H4 (cell line): Measurements from ENCODE around the gene SPATA21. TPM values are rescaled to one million over a fixed set of nuclear protein-coding genes. Genes with fewer than 3 reads are reported as not detected.
"Not testable (repeated sequence)": the region's sequence is repeated elsewhere in the genome, so short reads cannot be mapped to it uniquely, and the experiment has no call there.

ENCODE experiments used
- DNase-seq: peaks from one replicate; pipeline ENCODE4 v3.0.0-alpha.2; 2015; ENCODE audit warnings: low spot score
- total RNA-seq: library from RNA; depleted of rRNA; stranded (reverse); fragments of >200 nt; shearing (Covaris generic); gene quantifications from 2 replicates; pipeline ENCODE4 v1.2.3, GENCODE V29; 2014; rRNA removed

The SPATA21 gene, protein sequence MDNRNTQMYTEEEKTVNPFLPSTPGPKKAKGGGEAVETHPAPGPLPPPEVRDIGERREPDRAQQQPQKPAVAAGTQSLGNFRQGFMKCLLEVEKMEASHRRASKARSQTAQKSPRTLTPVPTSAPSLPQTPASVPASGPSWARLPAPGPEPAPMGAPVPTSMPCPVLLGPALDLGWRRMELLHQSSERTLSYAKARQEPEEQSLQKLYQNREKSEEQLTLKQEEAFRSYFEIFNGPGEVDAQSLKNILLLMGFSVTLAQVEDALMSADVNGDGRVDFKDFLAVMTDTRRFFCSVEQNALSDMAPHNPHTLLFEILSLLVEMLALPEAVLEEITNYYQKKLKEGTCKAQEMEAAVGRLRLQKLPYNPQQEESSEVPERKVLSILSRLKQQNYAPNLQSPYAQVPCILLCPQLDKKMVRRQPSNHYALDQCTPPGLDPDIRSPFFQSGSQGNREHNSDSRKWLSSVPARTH
- not detected in 2 replicates for total RNA-seq

GRCh38 chr1:16436946-16437474, at the start of gene SPATA21:
Gene SPATA21 (minus strand): TSS chr1:16437424. CDS start chr1:16431371, 6,053 bp downstream.
- DNase-seq, result no peak

- DNase-seq, result not testable (repeated sequence)
Measured at GRCh38 chr1:16487011-16487410, 49.8 kb upstream of the SPATA21 start.

- not testable (repeated sequence) for DNase-seq
Measured at GRCh38 chr1:16486316-16486715, 49.1 kb upstream of the SPATA21 start.

- DNase-seq, result no peak
Measured at GRCh38 chr1:16484931-16485330, 47.7 kb upstream of the SPATA21 start.

- DNase-seq, result no peak
Measured at GRCh38 chr1:16484501-16484835, 47.2 kb upstream of the SPATA21 start.

GRCh38 chr1:16483639-16484500, 46.6 kb upstream of the SPATA21 start:
- not testable (repeated sequence) for DNase-seq

DNA sequence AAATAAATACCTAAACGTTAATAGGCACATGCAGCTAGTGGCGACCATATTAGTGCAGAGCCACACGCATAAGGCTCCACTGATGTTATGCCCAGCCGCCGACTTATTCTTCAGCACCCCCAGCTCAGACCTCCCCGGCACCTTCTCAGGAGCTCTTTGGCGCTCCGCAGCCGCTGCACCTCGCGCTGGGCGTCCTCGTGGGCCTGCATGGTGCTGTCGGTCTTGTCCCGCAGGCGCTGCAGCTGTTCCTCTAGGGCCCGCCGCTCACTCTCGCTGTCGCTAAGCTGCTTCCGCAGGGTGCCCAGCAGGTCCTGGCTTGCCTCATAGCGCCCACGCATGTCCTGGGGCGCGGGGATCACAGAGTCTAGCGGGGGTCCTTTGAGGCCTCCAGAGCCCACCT, 45.9 kb upstream of the SPATA21 start:
- not testable (repeated sequence) for DNase-seq

GRCh38 chr1:16478091-16478490, 40.9 kb upstream of the SPATA21 start:
- DNase-seq, result no peak

DNA sequence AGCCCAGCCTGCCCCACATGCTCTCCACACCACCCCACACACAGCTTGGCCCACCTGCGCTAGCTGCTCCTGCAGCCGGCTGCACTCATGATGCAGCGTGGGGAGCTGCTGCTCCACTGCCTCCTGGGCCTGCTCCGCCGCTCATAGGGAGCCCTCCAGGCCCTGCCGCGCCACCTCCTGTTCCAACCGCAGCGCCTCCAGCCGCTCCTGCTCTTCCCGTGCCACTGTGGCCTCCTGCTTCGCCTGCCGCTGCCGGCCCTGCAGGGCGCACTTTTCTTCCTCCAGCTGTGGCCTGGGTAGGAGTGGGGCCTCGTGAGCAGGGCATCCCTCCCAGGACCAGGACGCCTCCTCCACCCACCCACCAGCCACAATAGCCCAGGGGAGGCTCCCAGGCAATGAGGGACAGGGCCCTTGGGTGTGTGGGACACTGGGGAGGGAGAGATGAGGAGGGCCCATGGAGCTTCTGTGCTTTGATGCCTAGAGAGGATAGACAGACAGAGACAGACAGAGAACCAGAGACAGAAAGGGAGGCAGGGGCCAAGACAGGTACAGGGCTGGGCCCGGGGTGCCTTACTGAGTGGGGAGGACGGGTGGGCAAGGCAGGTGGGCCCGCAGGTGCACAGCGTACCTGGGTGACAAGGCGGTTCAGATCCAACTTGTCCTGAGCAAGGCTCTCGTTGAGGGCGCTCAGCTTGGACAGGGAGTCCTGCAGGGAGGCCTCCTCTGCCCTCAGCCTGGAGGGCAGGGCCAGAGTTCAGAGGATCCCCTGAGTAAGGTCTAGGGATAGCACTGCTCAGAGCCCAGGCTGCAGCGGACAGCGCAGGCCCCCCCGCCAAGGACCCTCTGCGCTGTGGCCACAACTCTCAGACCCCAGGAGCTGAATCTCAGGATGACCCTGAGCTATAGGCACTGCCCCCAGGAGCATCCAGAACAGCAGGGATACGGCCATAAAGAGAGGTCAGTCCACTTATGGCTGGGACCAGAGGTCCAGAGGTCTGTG, 38.8 kb upstream of the SPATA21 start:
- DNase-seq, result not testable (repeated sequence)

GRCh38 chr1:16474891-16475290, 37.7 kb upstream of the SPATA21 start:
- not testable (repeated sequence) for DNase-seq

GRCh38 chr1:16474166-16474800, 37.1 kb upstream of the SPATA21 start:
- DNase-seq, result no peak

DNA sequence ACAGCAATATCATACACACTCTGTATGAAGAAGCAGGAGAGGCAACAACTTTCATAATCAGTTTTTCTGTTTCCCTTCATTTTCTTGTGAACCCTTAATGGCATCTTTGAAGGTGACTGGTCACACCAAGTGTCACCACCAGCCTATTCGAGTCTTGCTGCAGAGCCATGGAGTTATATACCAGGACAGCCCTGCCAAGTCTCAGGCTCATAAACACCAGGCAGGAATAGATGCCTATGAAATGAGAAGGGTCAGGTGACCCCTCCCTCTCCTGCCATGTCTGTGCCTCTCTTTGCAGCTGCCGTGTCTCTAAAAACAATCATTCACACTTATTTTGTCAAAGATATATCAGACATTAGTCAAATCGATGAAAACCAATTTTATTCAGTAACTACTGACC, 31.3 kb upstream of the SPATA21 start:
- DNase-seq, result no peak

GRCh38 chr1:16464917-16465625, 27.8 kb upstream of the SPATA21 start:
- no peak for DNase-seq

DNA sequence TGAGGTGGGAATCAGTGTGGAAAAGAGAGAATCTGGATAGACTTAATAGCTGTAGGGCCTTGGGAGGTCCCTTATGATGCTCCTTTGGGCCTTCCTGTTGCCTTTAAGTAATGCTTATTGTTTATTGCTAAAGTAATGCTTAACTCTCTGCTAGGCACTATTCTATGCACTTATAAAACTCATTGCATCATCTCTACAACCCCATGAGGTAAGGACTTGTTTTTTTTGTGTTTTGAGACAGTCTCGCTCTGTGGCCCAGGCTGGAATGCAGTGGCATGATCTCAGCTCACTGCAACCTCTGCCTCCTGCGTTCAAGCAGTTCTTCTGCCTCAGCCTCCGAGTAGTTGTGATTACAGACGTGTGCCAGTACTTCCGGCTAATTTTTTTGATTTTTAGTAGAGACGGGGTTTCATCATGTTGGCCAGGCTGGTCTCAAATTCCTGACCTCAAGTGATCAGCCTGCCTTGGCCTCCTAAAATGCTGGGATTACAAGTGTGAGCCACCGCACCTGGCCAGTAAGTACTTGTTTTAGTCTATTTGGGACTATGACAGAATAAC, 25.6 kb upstream of the SPATA21 start:
- no peak for DNase-seq

DNA sequence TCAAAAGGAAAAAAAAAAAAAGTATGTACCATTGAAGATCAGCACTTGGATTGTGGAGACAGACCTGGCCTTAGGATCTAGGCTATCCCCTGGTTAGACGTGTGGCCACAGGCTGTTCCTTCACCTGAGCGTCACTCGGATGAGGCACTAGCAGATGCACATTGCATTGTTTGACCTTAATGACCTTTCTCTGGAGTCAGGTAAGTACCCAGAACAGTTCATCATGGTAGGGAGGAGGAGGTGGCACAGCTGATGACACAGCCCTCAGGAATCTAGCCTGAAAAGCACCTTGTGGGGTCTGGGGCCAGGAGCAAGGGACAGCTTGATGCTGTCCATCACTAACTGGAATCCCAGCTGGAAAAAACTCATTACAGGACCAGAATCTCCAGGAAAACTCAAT, 24.5 kb upstream of the SPATA21 start:
- no peak for DNase-seq

- no peak for DNase-seq
Measured at GRCh38 chr1:16459352-16459925, 22.2 kb upstream of the SPATA21 start.

GRCh38 chr1:16458831-16459230, 21.6 kb upstream of the SPATA21 start:
- DNase-seq, result no peak

- not testable (repeated sequence) for DNase-seq
Measured at GRCh38 chr1:16456151-16456550, 18.9 kb upstream of the SPATA21 start.

- not testable (repeated sequence) for DNase-seq
Measured at GRCh38 chr1:16454909-16455308, 17.7 kb upstream of the SPATA21 start.
